ENCODE data around the gene MC5R.

The MC5R gene

DNA sequence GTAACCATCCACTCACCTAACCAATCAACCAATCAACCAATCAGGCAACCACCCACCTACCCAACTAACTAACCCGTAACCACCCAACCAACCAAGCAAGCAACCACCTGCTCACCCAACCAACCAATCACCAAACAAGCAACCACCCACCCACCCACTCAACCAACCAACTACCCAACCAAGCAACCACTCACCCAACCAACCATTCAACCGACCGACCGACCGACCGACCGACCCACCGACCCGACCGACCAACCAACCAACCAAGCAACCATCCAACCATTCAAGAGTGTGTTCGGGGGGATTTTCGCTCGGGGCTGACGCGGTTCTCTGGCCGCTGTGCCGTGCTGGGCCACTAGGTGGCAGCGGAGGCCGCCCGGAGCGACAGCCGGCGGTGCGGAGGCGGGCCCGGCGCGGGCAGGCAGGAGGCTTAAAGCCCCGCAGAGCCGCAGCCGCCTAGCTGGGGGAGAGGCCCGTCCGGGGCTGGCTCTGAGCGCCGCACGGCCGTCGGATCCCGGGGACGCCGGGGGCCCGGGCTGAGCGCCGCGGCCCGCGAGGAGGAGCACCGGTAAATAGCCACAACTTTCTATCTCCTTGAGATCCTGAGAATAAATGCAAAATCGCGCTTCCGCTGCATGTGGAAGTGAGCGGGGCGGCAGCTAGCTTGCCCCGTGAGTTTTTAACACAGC, at the start of gene MC5R:
Gene MC5R, plus strand, starts transcription at position 443 of the 689 bp plus-strand sequence. CDS start 1,617 bp downstream, outside the sequence.
- peak; percentile 60 to 63 for DNase-seq

DNA sequence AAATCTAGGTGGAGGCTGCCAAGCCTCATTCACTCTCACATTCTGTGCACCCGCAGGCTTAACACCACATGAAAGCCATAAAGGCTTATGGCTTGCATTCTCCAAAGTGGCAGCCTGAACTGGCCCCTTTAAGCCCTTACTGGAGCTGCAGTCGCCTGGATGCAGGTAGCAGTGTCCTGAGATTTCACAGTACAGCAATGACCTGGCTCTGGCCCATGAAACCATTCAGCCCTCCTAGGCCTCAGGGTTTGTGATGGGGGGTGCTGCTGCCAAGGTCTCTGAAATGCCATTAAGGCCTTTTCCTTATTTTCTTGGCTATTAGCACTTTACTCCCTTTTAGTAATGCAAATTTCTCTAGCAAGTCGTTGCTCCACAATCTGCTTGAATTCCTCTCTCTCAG, 48.9 kb upstream of the MC5R start:
- no peak for DNase-seq

DNA sequence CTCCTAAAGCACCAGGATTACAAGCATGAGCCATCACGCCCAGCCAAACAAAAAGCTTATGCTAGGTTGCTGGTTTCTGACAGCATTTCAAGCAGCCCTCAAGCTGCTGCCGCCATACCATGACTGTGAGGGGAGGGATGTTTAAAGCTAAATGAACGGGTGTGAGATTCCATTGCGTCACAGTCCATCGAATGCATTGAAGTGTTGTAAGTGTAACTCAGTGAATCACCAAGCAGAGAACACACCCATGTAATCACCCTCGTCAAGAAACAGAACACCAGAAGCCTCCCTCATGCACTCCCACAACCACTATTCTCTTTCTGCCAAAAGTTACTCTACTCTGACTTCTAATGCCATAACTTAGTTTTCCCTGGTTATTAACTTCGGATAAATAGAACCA, 32.8 kb upstream of the MC5R start:
- no peak for DNase-seq

DNA sequence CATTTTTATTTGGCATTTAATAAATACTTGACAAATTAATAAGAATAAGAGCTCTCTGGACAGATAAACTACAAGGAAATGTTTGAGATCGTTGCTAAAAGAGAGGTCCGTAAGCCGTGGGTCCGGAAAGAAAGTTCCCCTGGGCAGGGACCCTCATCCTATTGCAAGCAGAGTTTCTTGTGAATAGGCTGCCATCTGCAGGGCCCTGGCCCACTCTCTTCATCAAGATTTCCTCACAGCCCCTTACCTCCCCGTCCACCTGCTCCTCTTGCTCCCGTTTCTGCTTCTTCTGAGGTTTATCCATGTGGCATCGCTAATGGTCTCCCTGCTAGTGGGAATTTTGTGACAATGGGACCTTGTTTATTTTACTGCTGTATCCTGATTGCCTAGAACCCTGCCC, 30.1 kb upstream of the MC5R start:
- no peak for DNase-seq

DNA sequence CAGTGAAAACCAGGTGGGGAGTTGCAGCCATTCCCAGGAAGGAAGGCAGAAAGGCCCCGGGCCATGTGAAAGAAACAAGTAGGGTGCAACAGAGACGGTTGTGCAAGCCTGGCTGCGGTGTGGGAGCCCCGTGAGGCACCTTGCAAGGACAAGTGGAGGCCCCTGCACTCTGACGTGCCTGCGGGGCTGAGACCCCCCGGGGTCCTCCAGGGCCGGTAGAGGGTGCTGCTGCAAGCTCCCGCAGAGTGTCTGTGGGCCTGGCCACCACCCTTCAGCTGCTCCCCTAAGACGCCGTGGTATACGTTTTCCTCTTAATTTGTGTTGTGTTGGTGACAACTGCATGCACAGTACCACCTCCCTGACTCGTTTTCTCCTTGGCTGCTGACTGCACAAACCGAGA, 27.4 kb upstream of the MC5R start:
- no peak for DNase-seq

DNA sequence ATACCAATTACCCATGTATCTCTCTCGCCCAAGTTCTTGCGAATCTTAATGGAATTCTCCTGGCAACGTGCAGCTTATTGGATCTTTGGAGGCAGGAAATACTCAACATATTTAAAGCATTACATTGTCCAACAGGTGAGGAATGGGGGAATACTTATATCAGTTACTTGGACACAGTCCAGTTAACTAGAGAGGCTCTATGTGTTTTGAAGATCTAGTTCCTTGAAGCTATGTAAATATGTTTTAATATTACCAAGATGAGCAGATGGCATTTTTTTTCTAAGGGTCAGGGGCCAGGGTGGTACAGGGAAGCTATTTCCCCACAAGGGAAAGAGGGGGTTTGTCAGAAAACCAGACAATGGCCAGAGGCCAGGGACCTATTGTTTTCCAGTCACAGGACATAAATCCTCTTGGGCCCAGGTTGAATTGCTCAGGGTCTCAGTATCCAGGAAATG, 26.8 kb upstream of the MC5R start:
- DNase-seq = no peak

DNA sequence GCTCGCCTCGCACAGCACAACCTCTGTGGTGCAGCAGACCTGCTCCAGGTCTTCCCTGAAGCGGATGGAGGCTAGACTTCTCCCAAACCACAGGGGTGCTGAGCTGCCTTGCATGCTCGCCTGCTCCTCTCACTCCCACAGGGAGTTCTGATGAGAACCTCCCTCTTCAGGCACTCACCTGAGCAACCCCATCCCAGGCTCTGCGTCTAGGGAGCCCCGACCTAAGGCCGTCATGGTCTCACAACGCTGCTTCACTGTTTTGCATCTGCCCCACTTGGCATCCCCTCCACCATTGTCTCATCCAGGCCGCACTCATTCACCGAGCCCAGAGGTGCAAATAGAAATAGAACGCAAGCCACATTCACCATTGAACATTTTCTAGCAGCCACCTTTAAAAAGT, 24.6 kb upstream of the MC5R start:
- no peak for DNase-seq

DNA sequence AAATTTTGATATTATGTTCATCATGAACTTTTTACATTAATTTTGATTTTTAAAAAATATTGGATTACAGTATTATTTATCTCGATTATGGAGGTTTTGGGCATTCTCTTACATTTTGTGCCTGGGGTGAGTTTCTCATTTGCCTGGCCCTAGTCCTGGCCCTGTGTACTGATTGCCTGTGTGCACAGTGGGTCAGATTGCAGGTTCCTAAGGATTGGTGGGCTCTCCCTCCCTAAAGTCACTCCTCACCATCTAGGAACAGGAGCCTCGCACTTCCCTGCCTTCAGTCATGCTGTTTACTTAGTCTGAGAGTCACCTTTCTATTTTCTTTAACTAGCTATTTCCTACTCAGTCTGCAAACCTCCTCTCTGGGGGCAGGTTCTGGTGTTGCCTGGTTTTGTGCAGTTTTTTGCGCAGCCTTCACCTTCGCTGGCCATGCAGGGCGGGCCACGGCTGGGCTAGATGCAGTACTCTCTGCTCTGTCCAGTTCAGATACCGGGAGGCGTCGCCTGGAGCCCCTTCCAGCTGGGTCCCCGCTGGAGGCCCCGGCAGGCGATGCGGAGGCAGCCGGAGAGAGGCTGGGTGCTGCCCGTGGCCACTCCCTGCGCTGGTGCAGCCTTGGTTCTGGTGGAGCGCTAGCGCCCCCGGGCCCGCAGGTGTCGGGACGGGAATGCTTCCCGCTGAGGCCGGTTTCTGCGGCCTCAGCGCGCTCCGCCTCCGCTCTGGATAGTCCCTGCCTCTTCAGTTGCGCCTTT, 23.3 kb upstream of the MC5R start:
- peak; percentile 20 to 26 for DNase-seq

DNA sequence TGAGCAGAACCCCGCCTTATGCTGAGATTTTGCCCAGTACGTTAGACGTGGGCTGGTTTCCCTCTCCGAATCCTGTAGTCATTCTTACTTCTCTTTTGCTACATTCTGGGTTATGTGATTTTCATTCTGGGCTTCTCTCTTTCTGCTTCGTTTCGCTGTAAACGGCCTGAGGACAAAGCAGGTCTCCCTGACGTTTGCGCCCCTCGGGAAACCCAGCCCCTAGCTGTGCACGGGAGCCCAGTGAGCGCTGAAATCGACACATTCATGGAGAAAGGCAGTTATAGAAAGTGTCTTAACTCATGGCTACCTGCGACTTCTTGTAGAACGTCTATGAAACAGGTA, 22.7 kb upstream of the MC5R start:
- DNase-seq = no peak

DNA sequence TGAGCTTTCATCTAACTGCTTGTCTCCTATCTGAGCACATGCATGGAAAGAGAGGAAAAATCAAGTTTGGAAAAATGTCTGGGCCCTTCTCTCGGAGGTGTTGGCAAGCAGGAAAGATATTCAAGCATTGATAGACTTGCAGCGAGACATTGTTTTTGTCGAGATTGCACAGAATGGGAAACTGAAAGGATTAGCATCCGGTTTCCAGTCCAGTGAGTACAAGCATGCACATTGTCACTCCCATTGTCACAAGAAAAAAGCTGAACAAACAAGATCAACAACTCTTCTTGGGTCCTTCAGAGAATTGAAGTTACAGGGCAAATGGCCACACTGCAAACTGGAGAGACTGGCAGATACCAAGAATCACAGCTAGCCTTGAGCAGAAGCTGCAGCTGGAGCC, 19.6 kb upstream of the MC5R start:
- DNase-seq = no peak

DNA sequence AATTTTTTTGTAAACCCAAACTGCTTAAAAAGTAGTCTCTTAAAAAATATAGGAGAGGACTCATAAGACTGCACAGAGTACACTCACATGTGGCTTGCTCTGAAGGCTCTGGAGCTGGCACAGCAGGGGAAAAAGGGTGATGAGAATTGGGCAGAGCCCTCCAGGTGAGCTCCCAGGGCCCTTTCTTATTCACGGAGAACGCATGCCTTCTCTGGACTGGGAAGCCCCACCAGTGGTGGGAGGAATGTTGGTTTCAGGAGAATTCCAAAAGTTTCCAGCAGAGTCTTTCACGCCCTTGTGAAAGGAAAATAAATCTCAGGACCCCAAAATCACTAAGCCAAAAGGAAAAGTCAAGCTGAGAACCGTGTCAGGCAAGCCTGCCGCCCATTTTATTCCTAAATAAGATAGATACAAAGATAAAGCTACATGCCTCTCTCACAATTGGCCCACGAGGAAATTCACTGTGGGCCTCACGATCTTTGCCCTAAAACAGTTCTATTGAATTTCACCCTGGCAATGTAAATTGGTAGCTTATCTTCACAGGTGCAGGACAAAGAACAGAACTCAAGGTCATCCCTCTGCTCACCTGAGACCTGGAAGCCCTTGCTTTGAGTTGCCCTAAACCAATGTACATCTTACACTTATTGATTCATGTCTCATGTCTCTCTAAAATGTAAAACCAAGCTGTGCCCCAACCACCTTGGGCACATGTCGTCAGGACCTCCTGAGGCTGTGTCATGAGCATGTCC, 15.5 kb upstream of the MC5R start:
- no peak for DNase-seq

DNA sequence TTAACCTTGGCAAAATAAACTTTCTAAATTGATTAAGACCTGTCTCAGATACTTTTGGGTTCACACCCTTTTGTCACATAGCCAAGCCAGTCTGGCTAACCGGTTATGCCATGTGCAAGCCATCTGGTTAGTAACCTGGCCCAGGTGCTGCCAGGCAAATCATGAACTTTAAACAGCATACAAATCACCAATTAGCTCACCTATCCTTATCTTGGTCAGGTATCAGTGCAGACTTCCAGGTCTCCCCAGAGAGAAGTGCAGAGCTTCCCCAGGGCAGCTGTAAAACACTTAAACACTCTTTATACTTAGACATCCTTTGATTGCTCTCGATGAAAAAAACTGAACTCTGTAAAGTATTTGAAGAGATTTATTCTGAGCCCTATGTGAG, 14.9 kb upstream of the MC5R start:
- no peak for DNase-seq

DNA sequence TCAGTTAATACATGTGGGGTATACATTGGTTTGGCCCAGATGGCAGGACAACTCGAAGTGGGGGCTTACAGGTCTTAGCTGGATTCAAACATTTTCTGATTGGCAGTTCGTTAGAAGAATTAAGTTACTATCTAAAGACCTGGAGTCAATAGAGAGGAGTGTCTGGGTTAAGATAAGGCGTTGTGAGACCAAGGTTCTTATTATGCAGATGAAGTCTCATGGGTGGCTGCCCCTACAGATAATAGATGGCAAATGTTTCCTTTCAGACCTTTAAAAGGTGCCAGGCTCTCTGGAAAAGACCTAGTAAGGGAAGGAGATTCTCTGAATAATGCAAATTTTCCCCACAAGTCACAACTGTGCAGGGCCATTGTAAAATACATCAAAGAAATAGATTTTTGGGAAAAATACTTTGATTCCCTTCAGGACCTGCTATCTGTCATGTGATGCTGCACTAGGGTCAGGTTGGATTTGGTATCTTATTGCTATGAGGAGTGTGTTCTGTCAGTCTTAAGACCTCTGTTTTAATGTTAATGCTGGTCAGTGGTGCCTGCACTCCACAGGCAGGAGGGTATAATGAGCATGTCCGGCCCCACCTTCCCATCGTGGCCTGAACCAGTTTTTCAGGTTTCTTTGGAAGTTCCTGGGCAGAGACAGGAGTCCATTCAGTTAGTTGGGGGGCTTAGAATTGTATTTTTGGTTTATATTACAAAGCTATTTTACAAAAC, 14.3 kb upstream of the MC5R start:
- DNase-seq = no peak

DNA sequence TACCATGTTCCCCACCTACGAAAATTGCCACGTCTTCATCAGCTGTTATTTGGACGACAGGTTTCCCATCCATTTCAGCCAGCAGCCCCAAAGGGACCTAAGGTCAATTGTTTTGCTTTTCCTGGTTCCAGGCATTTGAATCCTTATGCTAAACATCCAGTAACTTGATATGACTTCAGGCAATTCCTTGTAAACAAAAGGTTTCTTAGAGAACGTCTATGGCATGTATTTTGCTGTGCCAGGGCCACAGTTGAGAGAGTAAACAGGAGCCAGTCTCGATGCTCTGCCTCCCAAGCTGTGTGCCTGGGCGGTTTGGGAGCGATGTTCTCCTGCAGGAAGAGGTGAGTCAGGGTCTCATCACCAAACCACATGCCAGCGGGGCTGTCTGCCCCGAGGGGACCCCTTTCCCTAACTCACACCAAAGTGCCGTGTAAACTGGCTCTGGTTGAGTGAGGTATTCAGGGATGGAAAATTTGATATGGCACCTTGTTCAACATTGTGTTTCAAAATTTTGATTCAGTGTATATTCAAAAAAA, 12.9 kb upstream of the MC5R start:
- no peak for DNase-seq

DNA sequence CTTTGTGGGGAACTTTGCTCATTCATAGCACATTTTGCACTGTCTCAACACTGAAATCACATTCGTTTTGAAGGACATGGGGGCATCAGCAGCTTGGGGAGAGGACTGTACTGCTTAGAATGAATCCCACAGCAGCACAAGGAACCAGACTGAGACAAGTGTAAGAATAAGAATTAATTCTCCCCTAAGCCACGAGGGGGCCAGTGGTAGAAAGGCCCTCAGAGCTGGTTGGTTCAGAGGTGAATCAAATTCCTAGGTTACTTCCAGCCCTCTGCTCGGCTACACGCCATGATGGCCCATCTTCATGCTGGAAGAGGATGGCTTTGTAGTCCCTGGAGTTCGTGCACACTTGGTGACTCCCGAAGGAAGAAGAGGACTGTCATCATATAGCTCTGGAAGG, 12.0 kb upstream of the MC5R start:
- DNase-seq = no peak

DNA sequence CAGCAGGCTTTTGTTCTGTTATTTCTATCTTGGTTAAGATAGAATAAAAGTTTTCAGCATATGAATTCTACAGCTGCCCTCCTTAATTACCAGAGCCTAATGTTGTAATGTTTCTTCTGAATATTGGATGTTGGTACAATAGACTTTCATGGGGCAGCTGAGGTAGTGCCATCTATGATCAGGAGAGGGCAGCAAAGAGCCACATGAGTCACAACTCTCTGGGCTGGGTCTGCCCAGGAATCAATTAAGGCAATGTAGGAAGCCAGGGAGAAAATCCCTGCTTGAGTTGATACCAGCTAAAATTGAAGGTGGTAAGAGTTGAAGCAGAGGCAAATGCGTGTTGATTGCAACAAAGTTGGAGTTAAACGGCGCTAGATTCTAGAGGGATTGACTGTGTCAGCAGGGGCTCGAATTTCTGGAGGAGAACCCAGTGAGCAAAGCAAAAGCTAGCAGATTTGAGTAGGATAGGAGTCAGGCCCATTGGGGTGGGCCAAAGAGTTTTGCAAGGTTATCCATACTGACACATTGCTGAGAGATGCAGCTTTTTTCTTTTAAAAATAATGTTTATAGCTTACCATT, 10.6 kb upstream of the MC5R start:
- peak; percentile 41 to 53 for DNase-seq

DNA sequence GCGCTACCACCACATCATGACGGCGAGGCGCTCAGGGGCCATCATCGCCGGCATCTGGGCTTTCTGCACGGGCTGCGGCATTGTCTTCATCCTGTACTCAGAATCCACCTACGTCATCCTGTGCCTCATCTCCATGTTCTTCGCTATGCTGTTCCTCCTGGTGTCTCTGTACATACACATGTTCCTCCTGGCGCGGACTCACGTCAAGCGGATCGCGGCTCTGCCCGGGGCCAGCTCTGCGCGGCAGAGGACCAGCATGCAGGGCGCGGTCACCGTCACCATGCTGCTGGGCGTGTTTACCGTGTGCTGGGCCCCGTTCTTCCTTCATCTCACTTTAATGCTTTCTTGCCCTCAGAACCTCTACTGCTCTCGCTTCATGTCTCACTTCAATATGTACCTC, 2.3 kb downstream of the MC5R start:
- no peak for DNase-seq

DNA sequence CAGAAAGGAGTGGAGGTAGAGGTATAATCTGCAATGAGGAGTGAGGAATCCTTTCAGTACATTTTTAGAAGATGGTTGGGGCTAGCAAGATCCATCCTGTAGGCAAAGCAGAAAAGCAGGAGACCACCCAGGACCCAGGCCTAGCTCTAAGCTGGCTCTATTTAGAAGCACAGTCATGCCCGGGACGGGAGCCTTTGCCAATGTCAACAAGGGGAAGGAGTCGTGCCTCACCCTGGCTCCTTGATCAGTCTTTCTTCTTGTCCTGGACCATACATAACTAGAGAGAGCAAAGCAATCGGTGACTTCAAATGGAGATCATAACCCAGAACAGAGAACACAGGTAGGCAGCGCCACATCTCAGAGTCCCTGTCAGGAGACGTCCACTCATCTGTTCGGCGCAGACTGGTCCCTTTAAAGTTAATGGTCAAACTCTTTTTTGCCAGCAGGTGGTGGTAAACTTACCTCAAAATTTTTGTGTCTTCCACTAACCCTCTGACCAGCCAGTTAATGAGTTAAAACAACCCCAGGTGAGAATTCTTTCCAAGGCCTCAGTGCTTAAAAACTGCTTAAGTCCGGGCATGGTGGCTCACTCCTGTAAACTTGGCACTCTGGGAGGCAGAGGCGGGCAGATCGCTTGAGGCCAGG, 8.0 kb downstream of the MC5R start:
- DNase-seq = no peak

DNA sequence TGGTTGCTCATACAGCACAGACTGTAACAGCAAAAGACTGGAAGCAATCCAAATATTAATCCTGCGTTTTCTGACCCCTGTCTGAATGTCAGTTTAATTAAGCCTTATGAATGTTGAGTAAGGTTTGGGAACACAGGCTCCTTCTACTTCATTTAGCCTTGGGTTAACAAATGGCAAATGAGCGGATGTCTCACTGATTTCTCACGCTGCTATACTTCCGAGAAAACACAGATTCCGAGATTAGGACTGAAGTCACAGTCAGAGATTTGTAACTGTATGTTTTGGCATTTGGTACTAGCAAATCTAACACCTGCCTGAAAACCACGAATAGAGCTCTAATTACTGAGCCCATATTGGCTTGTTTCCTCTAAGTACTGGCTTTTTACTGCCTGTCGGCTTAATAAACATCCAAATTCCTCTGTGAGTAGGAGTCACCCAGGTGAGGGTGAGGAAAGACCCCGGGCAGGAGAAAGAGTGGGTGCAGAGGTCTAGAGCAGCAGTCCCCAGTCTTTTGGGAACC, 10.6 kb downstream of the MC5R start:
- no peak for DNase-seq

DNA sequence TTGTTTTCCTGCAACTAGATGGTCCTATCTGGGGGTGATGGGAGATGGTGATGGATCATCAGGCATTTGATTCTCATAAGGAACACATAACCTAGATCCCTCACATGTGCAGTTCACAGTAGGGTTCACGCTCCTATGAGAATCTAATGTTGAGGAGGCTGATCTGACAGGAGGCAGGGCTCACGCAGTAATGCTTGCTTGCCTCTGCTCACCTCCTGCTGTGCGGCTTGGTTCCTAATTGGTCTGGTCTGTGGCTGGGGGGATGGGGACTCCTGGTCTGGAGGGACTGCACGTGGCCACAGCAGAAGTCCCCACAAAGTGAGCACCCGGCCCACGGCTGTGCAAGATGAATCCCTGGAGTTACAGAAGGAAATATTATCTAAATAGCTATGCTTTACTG, 11.3 kb downstream of the MC5R start:
- no peak for DNase-seq

DNA sequence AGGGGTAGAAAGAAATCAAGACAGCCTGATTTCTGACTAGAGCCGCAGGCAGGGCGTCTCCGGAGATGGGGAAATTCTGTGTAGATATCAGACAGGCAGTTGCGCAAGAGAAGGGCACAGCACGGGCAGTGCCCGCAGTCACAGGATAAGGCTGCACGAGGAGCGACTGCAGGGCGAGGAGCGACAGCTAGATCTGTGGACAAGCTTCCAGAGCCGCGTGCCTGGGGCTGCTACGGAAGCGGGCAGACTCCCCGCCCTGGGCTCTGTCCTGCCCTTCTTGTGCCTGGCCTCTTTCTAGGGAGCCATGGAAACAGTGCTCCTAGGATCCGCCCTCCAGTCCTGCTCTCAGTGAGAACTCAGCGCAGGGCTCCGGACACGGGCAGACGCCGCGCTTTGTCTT, 12.6 kb downstream of the MC5R start:
- no peak for DNase-seq

DNA sequence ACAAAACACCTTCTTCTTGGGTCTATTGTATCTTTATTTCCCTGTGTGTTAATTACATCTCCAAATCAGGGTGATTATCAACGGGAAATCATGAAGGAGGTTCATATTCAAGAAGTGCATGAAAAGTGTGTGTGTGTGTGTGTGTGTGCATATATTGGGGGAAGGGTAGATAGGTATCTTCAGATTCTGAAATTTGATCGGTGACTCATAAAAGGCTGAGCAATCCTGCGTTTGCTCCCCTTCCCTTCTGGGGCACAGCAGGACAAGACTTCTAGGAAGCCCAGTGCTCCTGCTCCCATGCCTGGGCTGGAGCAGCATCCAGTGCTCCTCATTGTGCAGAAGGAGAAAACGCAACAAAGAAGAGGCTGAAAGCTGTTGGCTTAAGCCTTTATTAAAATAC, 25.8 kb downstream of the MC5R start:
- DNase-seq = no peak

All from CD4-positive, alpha-beta T cell treated with Interleukin-4 for 1 hour (primary cell).